Measurements from ENCODE around the gene PZP. TPM values are rescaled to one million over a fixed set of nuclear protein-coding genes. Genes with fewer than 3 reads are reported as not detected.
"Not testable (repeated sequence)": the region's sequence is repeated elsewhere in the genome, so short reads cannot be mapped to it uniquely, and the experiment has no call there.

The PZP gene
- total RNA-seq, 2 donors from 2014 or later: 0.42 to 0.57 TPM

DNA sequence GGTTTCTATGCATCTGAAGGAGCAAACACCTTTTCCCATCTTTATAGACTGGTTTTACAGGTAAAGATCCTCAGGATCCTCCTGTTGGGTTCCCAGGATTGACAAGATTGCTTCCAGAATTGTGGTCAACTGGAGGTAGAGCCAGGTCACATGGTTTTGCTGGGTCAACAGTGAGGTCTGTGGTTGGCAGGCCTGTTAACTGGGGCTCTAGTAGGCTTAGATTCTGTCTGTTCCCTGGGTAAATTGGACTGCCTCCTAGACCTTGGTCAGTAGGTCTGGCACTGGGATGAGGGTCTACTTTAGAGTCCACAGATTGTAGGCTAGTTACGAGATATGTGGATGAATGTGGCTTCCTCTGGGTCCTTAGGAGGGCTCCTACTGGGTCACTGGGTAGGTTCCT is 3.5 kb upstream of the PZP start:
- no peak for DNase-seq (ENCODE audit: low spot score)
- intact Hi-C loops (cut with DNase I): no loop called here

DNA sequence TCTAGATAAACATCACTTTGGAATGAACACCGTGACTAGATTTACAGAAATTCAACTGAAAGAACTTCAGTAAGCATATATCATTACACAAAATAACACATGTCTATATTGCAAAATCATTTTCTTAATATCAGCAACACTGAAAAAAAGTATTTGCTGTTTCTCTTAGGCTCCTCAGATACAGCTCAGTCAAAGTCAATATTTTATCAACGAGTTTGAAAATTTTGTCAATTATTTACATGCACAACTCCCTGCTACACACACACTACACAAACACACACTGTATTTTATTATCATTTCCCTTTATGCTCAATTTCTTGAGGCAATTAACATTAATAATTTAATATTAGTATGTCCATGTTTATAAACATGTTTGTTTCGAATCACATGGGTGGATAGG is 3.8 kb downstream of the PZP start:
- intact Hi-C loops (cut with DNase I): no loop called here
- DNase-seq (ENCODE audit: low spot score): no peak

DNA sequence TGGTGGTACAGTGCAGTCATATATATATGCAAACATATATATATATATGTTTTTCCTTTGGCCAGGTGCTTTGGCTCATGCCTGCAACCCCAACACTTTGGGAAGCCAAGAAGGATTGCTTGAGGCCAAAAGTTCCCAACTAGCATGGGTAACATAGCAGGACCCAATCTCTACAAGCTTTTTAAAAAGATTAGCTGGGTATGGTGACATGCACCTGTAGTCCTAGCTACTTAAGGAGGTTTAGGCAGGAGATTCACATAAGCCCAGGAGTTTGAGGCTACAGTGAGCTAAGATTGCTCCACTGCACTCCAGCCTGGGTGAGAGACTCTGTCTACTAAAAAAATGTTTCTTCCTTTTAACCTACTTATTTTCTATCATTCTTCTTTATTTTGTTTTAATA is 10.2 kb downstream of the PZP start:
- intact Hi-C loops (cut with DNase I): no loop called here
- no peak for DNase-seq (ENCODE audit: low spot score)

DNA sequence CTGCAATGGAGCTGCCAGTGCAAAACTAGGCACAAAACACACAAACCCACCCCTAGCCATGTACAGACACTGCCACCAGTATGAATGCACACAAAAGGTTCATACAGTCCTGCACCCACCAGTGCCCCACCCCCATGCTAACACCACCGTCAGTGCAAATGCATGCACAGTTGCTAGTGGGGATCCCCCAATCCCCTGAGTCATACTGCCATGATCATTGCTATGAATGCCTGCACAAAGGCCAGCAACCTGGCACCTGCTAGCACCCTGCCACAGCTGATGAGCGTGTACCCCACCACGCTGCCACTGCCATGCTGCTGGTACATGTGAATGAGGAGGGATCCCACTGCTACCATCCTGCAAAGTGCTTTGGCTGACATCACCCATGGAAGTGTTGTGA is 23.9 kb downstream of the PZP start:
- DNase-seq (ENCODE audit: low spot score): no peak
- intact Hi-C loops (cut with DNase I): no loop called here

DNA sequence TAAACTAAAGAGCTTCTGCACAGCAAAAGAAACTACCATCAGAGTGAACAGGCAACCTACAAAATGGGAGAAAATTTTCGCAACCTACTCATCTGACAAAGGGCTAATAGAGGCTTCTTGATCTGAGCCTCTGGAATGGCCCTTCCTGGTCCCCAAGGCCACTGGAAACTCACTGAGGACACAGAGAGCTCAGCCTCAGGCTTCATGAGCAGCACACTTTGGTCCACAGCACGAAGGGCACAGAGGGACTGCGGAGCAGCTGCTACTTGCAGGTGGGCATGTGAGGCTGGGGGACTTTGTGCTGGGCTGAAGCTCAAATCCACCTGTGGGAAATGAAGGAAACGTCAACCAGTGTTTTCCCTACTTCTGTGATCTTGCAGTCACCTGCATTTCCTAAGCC is 27.4 kb downstream of the PZP start:
- DNase-seq (ENCODE audit: low spot score): no peak
- intact Hi-C loops (cut with DNase I): no loop called here

DNA sequence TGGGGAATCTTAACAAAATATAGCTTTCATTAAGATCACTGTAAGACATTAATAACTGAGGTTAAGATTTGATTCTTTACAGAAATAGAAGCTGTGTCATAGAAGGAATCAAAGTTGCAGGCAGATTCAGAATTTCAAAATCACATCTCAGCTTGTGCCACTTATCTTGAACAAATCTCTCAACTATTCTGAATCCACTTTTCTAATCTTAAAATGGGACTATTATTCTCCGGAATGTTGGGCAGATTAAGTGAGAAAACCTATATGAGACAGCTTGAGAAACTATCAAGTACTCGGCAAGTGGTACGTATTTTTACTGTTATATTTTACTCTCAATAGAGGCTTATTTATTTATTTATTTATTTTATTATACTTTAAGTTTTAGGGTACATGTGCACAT is 28.4 kb downstream of the PZP start:
- intact Hi-C loops (cut with DNase I): no loop called here
- DNase-seq (ENCODE audit: low spot score): no peak

DNA sequence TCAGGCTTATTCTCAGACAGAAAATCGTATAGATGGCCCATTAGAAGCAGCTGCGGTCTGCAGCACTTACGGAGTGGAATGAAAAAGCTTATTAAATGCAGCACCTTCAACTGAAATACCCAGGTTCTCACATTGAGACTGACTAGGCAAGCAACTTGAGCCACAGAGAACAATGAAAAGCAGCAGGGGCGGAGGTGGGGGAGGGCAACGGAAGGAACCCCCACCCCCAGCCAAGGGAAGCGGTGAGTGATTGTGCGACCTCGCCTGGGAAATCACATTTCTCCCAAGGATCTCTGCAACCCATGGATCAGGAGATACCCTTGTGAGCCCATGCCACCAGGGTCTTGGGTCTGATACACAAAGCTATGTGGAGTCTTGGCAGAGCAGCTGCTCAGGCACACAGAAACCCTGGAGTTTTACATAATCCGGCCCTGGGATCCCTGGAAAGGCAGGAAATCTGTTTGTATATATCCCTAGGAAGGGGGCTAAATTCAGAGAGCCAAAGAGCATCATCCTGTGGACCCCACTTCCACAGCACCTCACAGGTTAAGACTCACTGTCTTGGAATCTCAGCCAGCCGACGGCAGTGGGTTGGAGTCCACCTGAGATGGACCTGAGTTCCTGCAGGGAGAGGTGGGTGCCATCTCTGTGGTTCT is 38.1 kb downstream of the PZP start:
- intact Hi-C loops (cut with DNase I): no loop called here
- no peak for DNase-seq (ENCODE audit: low spot score)

DNA sequence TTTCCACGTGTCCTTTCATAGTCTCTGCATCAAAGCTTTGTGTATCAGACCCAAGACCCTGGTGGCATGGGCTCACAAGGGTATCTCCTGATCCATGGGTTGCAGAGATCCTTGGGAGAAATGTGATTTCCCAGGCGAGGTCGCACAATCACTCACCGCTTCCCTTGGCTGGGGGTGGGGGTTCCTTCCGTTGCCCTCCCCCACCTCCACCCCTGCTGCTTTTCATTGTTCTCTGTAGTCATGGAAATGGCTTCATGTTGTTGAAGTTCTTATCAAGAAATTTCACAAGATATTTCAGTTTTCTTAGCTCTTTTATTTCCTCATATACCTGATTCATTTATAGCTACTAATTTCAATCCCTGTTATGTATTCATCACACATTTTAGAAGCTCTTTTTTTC is 40.9 kb downstream of the PZP start:
- DNase-seq (ENCODE audit: low spot score); intact Hi-C loops (cut with DNase I): not testable (repeated sequence)

DNA sequence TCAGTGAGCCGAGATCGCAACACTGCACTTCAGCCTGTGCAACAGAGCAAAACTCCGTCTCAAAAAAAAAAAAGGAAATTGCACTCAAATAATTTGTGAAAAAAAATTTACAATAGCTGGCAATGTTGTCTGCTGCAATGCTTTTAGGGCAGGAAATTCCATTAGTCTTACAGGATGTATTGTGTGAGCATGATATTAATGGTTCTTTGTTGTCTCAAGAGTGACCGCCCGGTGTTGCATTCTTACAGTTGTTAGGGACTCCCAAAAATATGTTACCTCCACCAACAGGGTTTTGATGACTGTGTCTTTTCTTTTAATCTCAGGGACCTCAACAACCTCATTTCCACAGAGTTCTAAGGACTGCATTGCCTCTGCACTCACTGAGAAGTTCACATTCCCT is 44.8 kb downstream of the PZP start:
- intact Hi-C loops (cut with DNase I): no loop called here
- DNase-seq (ENCODE audit: low spot score): no peak

DNA sequence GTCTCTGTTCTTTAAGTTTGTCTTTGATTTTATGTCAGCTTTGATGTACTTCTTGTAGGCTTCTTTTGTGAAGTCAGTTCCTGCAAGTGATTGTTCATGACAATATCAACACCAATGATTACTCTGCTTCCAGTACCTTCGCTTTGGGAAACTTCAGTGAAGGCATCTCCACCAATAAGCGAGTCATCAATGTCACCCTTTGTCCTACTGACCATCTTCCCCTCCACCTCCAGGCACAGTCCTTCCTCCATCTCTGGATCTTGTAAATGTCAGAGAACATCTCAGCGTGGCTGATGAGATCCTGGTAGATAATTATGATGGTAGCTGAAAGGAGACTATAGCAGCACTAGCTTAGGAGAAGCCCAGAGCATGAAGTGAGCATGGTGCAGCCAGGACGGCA is 52.1 kb downstream of the PZP start:
- intact Hi-C loops (cut with DNase I): no loop called here
- no peak for DNase-seq (ENCODE audit: low spot score)

DNA sequence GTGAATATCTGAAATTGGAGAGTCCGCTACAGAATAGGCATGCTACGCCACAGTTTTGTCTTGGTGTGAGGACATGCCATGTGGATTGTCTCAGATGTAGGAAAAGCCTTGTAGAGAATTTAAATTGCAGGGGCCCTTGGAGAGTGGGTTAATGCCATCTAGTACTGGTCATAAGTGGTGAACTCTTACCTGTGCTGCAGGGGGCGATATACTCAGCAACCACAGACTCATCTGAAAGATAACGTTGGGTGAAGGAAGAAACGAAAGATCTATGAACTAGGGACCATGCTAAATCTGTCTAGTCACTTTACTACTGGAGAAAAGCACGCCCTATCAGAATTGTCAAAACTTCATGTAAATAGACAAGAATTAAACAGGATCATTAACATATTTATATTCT is 58.8 kb downstream of the PZP start:
- intact Hi-C loops (cut with DNase I): no loop called here
- DNase-seq (ENCODE audit: low spot score): no peak

DNA sequence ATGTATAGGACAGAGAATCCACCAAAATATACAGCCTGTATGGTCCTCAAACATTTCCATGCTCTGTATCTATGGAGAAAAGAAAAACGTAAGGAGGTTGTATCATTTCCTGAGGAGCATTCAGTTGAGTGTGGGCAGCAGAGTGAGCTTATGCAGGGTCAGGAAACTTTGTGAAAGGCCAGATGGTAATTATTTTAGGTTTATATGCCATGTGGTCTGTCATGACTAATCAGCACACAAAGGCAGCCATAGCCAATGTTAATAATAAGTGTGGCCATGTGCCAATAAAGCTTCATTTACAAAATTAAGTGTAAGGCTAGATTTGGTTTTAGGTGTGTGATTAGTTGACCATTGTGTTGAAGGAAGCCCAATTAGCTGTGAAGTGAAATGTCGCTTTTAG is 59.3 kb downstream of the PZP start:
- no peak for DNase-seq (ENCODE audit: low spot score)

DNA sequence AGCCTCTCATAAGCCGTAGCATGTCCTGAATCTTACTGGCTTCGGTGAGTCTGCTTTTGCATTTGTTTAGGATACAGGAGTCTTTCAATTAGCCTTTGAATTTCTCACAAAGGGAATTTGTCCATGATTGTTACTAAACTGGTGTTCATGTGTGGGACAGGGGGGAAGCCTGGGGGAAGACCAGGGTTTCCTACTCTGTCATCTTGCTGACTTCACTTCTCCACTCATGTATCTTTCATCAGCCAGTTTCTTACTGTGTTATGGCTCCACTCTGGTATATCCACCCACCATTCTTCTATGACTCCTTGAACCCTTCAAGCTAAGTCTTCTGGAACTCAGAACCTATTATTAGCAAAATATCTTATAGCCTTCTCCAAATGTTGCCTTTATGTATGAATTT is 60.7 kb downstream of the PZP start:
- no peak for DNase-seq (ENCODE audit: low spot score)
- intact Hi-C loops (cut with DNase I): no loop called here

More for the DNA sequence above, 59.3 kb downstream of the PZP start:
- intact Hi-C loops (cut with DNase I): no loop called here

DNA sequence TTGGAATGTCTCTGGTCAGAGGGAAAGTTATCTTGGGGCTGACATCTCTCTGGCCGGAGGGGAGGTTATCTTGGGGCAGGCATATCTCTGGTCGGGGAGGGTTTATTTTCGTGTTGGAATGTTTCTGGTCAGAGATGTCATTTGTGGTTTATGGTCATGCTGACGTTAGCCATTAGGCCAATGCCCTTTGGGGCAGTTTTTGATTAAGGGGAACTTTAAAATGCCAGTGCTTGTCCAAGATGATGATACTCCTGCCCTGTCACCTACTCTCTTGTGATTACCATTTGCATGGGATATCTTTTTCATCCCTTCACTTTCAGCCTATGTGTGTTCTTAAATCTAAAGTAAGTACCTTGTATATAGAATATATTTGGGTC is 63.5 kb downstream of the PZP start:
- no peak for DNase-seq (ENCODE audit: low spot score)
- intact Hi-C loops (cut with DNase I): no loop called here

DNA sequence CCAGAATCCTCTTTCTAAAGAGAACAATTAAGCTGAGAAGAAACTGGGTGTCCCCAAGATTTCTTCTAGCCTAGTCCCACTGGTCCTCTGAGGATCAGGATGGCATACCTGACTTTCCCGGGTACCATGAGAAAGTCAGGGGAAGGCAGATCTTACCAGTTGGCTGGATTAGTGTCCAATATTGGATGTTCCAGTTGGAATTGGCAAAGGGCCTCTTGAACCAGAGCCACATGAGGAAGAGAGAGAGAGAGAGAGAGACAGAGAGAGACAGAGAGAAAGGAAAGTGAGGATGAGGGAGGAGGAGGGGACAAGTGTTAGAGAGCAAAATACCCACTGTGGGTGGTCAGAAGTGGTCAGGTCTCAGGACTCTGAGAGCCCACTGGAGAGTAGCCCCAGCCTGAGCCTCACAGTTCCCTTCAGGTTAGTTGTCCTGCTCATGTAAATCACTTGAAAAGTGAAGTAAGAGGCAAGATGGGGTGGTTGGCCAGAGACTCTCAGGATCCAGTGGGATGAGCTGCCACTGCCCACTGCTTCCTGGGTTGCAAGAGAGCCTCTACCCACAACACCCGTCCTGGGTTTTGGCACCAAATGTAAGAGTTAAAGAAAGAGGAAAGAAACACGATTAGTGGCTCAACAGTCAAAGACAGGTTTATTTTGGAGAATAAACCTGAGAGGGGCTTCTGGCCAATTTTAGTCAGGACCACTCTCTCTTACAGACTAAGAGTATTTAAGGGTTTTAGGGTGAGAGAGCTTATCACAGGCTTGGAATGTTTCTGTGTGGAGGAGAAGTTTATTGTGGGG is 64.1 kb downstream of the PZP start:
- intact Hi-C loops (cut with DNase I): no loop called here
- DNase-seq (ENCODE audit: low spot score): no peak

DNA sequence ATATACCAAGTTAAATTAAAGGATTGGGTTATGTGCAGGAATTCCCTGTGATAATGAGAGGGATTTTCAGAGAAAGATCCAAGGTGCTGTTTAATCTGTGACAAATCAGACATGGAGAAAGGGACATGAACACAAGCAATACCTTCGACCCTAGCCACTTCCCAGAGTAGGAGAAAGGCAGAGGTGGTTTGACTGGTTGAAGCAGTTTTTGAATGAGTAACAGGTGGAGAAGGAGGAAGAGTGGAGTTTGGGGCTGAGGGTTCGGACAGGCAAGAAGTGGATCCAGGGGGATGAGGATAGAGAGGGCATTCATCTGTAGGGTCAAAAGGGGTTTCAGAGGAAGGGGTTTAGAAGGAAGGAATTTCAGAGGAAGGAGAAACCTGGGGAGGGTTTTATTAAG is 65.1 kb downstream of the PZP start:
- DNase-seq (ENCODE audit: low spot score): no peak
- intact Hi-C loops (cut with DNase I): no loop called here

DNA sequence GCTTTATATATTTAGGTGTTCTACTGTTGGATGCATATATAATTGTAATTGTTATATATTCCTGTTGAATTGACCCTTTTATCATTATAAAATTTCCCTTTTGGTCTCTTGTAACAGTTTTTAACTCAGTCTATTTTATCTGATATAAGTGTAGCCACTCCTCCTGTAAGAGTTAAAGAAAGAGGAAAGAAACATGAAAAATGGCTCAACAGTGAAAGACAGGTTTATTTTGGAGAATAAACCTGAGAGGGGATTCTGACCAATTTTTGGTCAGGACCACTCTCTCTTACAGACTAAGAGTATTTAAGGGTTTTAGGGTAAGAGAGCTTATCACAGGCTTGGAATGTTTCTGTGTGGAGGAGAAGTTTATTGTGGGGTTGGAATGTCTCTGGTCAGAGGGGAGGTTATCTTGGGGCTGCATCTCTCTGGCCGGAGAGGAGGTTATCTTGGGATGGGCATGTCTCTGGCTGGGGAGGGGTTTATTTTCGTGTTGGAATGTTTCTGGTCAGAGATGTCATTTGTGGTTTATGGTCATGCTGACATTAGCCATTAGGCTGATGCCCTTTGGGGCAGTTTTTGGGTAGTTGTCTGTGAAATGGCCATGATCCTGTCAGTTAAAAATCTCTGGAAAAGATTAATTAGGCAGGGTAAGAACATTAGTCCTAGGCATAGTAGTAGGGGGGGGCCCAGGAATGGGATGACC is 68.5 kb downstream of the PZP start:
- intact Hi-C loops (cut with DNase I); DNase-seq (ENCODE audit: low spot score): not testable (repeated sequence)

DNA sequence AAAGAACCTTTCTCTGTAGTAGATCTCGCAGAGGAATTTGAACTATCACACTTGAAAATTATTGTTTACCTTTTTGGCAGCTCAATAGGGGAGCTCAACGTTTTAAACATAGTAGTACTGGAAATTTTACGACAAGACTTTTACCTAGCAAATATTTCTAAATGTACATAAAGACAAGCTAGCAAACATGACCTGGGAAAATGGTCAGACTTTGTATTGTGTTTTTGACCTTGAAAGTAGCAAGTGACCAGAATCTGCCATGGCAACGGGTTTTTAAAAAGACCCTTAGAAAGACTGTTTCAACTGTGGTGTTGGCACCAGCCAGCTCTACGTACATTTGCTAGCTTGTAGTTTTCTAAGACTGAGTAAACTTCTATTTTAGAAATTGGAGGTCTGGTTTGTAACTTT is 72.3 kb downstream of the PZP start:
- intact Hi-C loops (cut with DNase I): no loop called here
- DNase-seq (ENCODE audit: low spot score): no peak

DNA sequence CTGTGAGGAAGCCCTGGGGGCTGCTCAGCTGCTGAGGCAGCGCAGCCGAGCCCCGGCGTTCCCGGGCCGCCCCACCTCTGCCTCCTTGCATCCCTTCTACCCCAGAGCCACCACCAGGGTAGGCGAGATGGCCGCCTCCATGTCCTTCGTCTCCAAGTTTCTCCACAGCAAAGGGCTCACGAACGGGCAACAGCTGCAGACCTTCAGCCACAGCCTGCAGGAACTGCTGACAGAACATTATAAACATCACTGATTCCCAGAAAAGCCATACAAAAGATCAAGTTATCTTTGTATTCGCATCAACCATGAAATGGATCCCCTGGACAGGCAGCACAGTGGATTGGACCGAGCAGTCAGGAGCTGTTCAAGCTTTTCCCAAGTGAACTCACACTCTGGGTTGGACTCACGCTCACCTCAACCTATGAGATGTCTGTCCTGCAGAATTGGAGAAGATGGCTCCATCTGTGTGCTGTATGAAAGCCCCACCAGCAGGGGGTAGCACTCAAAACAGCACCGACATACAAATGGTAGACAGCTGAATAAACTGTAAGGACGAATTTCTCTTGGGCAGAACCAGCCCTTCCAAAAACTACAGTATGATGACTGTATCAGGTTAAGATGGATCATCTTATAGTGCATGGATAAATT is 73.1 kb downstream of the PZP start:
- intact Hi-C loops (cut with DNase I): no loop called here
- no peak for DNase-seq (ENCODE audit: low spot score)

DNA sequence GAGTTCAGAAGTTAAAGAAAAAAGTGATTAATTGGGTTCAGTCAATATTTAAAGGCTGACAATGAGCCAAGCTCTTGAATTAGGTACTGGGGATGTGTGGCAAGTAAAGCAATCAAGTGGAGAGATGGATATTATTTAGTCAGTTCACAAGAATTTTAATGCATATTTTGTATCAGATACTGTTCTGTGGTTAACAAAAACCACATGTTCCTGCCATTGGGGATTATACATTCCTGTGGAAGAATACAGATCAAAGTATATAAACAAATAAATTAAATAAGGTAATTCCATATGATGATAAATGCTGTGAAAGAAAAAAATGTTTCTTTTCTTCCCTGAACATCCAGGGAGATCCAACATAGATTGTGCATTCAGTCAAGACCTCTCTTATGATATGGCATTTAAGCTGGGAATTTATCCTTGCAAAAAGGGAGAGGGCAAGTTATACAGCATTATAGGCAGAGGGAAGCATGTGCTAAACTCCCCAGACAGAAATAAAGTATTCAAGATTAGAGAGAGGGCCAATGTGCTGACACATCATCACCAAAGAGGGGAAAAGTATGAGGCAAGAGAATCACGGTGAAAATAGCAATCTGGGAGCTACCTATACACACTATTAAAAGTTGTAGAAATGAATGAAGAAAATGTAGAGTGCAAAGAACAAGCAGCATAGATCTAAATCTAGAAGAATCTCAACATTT is 74.8 kb downstream of the PZP start:
- intact Hi-C loops (cut with DNase I): no loop called here

More for the DNA sequence above, 74.8 kb downstream of the PZP start:
- no peak for DNase-seq (ENCODE audit: low spot score)
